SH-SY5Y (cell line): ENCODE data around the gene EDIL3.

Experiments
- GATA2 ChIP-seq: IDR thresholded peaks from 2 replicates; pipeline ENCODE4 v1.6.1; 2011; ENCODE audit warnings: mild to moderate bottlenecking, low read depth, low read length
- GATA3 ChIP-seq: IDR thresholded peaks from 2 replicates; pipeline ENCODE4 v1.6.1; 2011; ENCODE audit warnings: low read depth, mild to moderate bottlenecking, low read length, moderate library complexity

DNA sequence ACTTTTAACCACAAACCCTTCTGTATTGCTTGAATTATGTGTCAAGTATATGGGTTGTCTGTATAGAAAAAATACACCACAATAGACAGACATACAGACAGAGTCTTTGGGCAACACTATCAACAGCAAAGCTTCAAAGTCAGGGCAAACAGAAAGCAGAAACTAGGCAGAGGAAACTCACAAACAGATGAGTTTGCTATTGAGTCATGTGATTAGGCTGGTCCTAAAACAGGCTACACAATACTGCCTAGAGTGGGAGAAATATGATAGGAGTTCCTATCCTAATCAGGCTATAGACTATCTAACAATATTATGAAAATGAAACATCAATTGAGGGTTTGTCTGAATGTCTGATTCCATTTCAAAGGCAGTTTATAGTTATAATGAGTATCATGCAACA, 156.4 kb downstream of the EDIL3 start:
- TF ChIP-seq GATA3 (no peak), GATA2 (no peak)
